Activated effector memory CD4-positive, alpha-beta T cell treated with anti-CD3 and anti-CD28 coated beads, Interleukin-2, amount 50 U/mL, for 16 hours (primary cell): ENCODE results near the gene ATP5IF1.

ENCODE experiments used
- DNase-seq: peaks from one replicate; pipeline ENCODE4 v3.0.0-alpha.2; 2020

Gene ATP5IF1

DNA sequence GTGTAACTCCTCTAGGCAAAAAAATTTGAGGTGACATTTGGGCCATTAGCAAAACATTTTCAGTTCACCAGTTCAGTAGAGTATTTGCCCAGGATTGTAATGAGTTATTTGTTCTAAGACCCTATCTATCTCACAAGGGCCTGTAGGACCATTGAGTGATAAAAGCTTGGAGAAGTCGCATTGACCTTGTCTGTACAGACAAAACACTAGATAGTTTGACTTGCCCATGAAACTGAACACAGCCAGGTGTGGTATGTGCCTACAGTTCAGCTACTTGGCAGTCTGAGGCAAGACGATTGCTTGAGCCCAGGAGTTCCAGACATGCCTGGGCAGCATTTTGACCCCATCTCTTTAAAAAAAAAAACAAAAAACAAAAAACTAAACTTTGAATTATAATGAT is 3.1 kb downstream of the ATP5IF1 start:
- no peak for DNase-seq

DNA sequence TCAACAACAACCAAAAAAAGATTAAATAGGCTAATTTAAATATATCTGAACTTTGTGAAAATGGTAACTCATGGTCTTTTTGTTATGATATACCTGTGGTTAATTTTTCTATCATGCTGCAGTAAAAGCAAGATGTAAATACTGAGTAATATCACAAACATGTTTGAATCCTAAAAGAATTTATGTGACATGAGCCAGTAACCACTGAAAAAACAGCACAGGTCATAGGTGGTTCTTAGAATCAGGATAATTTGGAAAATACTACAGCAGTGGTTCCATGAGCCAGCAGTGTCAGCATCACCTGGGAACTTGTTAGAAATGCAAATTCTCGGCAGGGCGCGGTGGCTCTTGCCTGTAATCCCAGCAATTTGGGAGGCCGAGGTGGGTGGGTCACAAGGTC is 4.1 kb downstream of the ATP5IF1 start:
- no peak for DNase-seq

DNA sequence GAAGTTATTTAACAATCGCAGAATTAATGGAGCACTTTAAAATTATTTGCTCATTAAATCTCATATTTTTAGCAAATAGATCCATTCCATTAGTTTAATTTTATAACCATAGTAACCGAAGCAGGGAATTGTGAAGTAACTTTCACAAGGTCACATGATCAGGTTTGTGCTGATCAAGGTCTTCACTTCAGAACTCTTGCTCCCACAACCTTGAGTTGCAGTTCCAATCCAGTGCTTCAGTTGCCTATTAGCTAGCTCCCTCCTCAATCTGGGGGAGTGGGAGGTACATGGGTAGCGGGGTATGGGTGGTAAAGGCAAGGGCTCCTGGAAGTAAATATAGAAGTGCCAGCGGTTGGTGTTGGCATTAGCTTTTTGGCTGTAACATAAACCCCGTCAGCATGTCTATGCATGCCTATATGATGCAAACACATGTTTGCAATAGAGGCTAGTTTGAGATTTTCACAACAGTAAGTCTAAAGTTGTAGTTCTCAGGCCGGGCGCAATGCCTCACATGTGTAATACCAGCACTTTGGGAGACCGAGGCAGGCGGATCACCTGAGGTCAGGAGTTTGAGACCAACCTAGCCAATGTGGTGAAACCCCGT is 5.8 kb downstream of the ATP5IF1 start:
- DNase-seq, result no peak

DNA sequence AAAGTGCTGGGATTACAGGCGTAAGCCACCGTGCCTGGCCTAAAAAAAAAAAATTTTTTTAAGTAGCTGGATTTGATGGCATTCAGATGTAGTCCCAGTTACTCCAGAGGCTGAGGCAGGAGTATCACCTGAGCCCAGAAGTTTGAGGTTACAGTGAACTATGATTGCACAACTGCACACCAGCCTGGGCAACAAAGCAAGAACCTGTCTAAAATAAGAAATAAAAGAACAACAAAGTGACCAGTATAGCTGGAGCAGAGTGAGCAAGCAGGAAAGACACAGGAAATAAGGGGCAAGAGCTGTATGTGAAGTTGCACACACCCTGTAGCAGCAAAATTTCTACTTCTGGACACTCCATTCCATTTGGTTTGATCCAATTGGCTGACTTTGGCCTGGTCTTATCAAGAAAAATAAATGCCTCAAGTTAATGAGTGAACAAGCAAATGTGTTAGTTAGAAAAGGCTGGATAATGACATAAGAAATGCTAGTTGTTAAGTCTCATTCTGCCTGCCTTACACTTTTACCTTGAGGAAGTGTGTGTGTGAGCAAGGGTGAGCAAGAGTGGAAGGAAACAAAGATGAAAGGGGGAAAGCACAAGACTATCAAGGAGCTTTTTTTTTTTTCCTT is 7.9 kb downstream of the ATP5IF1 start:
- DNase-seq, result no peak

DNA sequence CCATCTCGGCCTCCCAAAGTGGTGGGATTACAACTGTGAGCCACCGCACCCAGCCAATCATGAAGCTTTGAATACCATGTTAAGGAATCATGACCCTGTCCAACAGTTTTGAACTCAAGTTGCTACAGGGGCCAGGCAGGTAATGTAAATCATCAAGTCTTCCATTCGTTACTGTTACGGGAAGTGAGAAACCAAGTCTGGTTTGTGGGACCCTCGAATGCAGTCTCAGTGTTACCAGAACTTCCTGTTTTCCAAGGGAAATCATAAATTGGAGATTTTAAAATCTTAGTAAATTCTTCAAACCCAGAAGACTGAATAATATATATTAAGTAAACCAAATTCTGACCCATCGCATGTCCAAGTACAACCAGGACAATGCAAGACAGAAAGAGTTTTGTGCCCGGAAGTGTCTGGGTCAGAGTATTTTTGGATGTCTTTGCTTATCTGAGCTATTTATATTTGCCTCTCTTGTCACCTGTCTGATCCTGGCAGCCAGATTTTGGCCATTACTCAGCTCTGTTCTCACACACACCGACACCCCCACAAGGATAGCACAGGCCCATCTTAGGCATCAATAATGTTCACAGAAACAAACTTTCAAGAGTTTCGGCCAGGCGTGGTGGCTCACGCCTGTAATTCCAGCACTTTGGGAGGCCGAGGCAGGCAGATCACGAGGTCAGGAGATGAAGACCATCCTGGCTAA is 8.8 kb downstream of the ATP5IF1 start:
- no peak for DNase-seq

DNA sequence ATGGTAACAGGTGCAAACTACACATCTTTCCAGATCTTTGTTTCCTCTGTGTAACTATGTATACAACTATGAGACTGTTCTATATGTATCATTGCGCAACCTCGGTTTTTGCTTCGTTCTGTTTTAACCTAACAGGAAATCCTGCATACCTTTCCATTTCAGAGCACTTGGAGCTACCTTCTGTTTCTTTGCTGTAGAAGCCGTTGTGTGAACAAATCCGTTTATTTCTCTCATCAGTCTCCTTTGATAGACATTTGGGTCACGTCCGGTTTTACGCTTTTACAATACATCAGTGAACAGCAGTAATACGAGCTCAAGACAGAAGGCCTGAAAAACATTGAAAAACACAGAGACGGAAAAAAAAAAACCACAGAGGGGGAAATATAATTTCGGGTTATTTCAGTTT is 10.5 kb downstream of the ATP5IF1 start:
- no peak for DNase-seq

DNA sequence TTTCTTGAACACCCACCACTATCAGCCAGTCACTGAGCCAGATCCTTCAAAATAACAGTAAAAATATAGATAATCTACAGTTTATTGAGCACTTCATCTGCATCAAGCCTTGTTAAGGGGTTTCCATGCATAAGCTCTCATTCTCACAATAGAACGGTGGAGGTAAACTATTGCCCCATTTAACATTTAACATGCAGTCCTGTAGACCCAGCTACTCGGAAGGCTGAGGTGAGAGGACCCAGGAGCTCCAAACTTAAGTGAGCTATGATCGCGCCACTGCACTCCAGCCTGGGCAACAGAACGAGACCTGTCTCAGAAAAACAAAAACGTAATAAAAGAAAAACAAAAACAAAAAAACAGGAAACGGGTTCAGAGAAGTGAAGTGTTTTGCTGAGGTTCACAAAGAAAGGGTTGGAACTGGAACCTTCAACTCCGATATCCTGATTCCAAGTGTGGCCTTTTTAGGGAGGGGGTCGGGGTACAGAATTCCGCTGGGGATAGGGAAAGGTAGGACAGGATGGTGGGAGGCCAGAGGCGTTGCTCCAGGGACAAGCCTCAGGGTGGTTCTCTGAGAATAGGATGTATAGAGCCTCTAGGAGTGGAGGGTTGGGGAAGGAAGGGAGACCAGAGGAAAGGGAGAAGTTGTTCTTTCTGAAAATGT is 11.8 kb downstream of the ATP5IF1 start:
- DNase-seq, result no peak

DNA sequence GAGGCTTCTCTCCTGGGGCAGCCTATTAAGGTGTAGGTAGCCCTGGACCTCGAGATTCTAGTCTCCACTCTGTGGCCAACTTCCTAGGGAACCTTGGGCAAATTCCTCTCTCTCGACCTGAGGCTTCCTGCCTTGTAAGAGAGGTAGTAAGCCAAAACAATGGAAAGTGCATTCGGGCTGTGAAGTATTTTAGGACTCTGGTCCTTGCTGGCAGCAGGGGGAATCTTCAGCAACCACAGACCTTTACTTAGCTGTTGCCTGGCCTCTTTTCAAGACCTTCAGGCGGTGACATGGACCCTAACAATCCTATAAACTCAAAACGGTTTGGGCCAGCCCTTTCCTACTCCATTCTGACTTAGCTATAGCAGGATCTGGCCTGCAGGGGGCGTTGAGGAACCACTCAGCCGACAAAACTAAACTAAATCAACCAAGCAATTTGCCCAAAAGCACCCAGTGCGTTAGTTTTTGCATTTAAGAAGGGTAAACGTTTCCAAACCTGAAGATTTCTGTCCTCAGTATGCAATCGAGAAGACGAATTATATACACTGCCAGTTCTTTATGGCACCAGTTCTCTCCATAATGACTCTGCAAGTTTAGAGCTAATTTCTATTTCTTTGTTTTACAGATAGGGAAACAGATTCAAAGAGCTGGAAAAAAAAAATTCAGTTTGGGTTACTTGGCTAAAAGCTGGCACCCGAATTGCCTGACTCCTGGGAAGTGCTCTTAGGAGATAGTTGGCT is 12.5 kb downstream of the ATP5IF1 start:
- DNase-seq, result peak; percentile 93

DNA sequence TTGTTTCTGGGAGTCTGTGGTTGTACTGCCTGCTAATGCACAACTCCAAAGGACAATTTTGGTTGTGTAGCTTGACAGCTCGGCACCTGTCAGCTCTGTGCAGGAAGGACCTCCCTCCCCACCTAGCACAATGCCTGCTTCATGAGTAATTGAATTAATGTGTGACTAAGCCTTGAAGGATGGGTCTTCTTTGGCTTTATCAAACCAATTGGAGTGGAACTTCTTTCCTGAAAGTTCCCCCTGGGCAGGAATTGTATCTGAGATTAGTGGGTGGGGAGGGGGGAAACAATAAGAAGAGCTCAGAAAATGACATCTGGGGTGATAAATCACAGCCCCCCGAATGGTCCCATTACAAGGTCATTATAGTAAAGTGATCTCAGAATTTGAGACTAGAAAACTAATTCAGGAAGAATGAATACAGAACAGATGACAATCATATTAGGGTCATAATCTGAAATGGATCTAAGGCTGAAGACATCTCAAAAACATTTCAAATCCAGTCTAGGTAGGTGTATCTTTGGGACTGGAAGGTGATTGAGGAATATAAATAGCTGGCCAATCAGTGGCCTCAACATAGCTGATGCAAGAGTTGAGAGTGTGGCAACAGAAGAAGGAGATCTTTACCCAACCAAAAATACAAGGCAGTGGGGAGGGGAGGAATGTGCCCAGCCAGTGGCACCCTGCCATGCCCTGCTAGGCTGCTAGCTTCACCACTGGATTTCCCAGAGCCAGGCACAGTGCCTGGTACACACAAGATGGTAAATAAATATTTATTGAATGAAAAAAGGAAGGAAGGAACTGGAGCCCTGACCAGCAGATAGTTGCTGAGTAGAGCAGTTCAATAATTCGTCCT is 13.3 kb downstream of the ATP5IF1 start:
- DNase-seq, result peak; percentile 73

DNA sequence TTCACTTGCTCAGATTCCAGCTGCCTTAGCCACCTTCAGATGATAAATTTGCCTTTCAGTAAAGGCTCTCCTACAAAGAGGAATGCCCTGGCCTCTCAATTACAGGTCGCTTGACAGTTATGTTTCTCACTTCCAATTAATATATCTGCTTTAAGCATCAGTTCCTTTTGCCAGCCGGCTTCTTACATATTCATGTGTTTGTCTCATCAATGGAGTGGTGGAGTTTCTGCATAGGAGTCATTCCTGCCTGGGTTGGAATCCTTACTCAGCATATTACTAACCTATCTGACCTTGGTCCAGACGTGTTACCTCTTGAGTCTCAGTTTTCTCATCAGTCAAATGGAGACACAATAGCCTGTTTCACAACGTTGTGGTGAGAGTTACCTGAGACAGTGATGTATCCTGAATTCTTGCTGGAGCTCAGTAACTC is 14.0 kb downstream of the ATP5IF1 start:
- DNase-seq, result no peak

DNA sequence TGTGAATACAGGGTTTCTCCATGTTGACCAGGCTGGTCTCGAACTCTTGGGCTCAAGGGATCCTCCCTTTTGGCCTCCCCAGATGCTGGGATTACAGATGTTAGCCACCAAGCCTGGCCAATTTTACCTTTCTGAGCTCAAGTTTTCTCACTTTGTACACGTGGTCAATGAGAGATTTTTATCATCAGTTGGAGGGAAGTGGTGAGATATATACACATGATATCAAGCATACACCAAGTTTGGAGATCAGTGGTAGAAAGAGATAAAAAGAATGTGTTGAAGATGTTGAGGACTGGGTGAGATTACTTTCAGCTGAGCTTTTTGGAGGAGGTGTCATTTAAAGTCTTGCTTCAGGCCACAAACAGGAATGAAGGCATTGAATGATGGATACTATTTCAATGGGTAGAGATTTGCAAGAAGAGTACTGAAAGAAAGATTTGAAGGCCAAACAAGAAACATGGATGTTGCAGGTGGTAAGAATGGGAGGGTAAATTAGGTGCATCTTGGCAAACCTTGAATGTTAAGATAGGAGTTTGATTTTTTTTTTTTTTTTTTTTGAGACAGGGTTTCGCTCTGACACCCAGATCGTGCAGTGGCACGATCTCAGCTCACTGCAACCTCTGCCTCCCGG is 20.4 kb downstream of the ATP5IF1 start:
- DNase-seq, result no peak

DNA sequence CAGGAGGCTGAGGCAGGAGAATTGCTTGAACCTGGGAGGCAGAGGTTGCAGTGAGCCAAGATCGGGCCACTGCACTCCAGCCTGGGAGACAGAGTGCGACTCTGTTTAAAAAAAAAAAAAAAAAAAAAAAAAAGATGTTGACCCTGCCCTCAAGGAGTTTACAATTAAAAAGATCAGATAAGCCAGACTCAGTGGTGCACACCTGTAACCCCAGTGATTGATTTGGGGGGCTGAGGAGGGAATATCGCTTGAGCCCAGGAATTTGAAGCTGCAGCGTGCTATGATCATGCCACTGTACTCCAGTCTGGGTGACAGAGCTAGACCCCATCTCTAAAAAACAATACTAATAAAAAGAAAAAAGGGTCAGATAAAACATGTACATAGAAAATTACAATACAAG is 21.8 kb downstream of the ATP5IF1 start:
- DNase-seq, result no peak

DNA sequence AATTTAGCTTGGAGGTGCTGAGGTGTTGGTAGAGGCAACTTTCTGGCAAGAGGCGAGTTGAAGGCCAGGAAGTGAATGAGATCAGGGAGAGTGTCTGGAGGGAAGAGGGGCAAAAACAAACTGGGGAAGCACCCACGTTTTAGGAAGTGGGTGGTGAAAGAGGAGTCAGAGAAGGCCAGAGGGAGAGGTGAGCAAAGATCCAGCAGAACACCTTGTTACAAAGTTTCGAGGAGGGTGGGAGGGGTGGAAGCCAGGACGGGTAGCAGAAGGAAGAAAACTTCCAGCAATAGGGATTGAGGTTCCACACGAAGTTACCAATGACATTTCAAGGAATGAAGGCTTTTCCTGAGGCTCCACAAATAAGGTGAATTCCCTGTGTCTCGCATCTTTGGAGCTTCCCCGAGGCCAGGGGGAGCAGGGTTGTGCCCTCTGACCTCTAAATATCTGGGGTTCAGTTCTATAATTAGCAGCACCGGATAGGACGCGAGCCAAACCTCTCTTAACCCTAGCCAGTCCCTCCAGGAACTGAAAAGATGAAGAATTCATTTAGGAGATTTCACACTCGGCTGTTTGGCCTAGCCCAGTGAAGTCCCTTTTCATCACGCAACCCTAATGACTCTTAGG is 22.8 kb downstream of the ATP5IF1 start:
- no peak for DNase-seq

DNA sequence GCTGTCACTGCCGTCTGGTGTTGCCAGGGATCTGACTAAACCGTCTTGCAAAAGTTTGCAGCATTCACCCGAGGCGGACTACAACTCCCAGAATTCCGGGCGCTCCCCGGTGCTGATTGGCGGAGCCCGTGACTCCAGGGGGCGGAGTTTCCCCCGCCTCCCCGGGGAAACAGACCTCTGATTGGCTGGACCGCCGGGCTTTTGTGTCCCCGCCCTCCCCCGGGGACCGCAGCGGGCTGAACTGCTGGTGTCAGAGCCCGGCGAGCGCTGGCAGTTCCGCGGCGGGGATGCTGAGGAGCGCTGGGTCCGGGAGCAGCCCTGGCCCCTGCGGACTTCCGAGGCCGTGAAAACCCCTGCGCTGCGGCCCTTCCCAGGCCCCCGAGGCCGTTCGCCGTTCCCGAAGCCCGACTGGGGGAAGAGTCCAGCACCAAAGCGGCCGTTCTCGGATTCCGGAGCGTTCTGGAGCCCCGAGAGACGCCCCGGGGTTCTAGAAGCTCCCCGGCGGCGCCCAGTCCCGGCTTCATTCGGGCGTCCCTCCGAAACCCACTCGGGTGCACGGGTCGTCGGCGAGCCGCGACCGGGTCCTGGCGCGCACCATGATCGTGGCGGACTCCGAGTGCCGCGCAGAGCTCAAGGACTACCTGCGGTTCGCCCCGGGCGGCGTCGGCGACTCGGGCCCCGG is 23.5 kb downstream of the ATP5IF1 start, which contains the start of gene SESN2:
TSS of gene SESN2 (plus strand) at position 267 of the 682 bp plus-strand sequence. CDS start at position 597, 330 bp downstream.
- peak; percentile 100 for DNase-seq

DNA sequence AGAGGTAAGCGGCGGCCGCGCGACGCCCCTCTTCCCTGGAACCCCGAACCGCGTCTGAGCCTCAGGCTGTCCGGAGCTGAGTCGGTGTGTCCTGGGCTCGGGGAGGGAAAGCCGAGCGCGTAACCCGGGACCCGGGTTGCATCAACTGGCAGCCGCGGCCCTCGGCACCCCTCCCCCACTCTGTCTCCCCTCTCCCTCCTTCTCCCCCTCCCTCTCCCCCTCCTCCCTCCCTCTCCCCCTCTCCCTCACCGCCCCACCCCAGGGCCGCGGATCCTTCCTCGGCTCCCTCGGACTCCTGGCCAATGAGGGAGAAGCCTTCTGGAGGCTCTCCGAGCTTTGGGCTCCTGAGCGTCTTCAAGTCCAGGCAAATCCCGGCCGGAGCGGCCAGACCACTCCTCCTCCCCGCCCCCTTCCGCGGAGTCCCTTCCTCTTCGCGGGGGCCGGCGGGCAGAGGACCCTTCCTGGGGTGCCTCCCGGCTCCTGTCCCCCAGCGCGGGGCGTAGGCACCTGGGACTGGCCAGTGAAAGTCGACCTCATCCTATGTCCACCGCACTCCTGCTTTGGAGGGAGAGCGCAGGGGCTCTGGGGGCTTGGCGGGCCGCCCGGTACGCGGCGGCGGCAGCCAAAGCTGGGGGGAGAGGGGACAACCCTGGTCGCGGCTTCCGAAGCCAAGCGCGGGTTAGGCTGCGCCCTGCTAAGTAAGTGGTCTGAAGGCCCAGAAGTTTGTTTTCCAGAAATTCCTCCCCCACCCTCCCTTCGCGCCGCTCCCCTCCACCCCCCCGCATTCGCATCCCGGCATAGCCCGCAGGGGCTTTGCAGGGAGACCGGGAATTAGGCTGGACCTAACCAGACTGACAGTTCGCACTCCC is 24.2 kb downstream of the ATP5IF1 start:
- DNase-seq, result peak; percentile 78

DNA sequence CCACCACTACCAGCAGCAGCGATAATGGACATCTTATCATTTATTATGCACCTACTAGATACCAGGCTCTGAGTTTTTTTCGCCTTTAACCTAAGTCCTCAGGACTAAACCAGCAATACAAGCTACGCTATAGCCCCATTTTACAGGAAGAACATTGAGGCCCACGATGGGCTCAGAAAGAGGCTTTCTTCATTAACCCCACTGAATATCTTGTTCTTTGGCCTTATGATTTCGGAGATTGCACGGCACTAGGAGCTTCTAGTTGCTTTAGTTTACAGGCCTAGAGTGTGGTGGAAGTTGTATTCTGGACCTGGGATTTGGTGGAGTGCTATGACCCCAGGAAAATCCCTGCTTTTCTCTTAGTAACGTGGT is 24.9 kb downstream of the ATP5IF1 start:
- no peak for DNase-seq

DNA sequence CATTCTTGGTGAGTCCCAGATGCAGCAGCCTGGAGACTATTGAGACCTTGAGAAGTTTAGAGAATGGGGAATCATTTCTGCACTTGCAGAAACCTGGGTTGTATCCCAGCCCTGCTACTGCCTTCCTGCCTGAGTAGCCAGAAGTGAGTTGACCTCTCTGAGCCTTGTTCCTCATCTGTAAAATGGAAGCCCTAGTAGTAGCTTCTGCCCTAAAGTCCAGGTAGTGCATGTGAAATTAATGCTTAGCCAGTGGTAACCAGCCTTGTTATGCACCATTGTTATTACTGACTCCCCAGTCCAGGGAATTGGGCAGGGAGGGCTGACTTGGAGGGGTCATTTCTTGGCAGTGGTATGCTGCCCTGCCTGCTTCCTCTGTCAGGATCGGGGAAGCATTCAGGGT is 29.0 kb downstream of the ATP5IF1 start:
- no peak for DNase-seq

DNA sequence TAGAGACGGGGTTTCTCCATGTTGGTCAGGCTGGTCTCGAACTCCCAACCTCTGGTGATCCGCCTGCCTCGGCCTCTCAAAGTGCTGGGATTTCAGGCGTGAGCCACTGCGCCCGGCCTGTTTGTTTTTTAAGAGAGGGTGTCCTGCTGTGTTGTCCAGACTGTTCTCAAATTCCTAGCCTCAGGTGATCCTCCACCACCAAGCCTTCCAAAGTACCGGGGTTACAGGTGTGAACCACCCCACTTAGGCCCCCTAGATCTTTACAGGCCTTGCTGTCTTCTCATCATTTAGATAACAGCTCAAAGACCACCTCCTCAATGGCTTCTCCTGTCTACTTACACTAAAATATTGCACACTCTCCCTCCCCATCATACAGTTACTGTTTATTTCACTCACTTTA is 29.7 kb downstream of the ATP5IF1 start:
- no peak for DNase-seq

DNA sequence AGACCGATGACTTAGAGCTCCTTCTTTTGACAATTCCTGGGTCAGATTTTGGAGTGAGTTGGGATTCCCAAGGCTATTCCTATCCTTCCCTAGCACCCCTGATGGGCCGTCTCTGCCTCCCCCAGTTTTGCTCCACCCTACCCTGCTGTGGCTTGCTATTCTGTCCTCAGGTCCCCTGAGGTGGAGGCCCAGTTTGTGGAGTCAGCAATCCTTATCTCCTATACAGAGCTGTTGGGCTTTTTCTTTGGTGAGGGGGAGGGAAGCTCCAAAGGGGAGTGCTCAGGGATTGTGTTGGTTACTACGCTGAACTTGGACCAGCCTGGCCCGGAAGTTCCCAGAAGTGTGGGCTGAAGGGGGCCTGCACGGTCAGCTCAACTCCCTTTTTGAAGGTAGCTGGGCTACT is 31.0 kb downstream of the ATP5IF1 start:
- DNase-seq, result no peak
